A673 (cell line): ENCODE measurements around the gene RSAD1.

Experiments
- CTCF ChIP-seq: fragments of 300-800, 200-600 bp; sonication (generic); conservative IDR thresholded peaks from 2 replicates; pipeline ENCODE4 v1.5.1; 2017; ENCODE audit warnings: low read depth, mild to moderate bottlenecking, antibody characterized with exemption, low read length, moderate library complexity, mixed read lengths
- EZH2 ChIP-seq: fragments of 200-600 bp; sonication (generic); IDR thresholded peaks from 2 replicates; pipeline ENCODE4 v1.6.1; 2017; ENCODE audit warnings: borderline replicate concordance, low read depth, mild to moderate bottlenecking, mixed read lengths, antibody characterized with exemption, low read length; ENCODE audit not compliant: poor library complexity, severe bottlenecking

DNA sequence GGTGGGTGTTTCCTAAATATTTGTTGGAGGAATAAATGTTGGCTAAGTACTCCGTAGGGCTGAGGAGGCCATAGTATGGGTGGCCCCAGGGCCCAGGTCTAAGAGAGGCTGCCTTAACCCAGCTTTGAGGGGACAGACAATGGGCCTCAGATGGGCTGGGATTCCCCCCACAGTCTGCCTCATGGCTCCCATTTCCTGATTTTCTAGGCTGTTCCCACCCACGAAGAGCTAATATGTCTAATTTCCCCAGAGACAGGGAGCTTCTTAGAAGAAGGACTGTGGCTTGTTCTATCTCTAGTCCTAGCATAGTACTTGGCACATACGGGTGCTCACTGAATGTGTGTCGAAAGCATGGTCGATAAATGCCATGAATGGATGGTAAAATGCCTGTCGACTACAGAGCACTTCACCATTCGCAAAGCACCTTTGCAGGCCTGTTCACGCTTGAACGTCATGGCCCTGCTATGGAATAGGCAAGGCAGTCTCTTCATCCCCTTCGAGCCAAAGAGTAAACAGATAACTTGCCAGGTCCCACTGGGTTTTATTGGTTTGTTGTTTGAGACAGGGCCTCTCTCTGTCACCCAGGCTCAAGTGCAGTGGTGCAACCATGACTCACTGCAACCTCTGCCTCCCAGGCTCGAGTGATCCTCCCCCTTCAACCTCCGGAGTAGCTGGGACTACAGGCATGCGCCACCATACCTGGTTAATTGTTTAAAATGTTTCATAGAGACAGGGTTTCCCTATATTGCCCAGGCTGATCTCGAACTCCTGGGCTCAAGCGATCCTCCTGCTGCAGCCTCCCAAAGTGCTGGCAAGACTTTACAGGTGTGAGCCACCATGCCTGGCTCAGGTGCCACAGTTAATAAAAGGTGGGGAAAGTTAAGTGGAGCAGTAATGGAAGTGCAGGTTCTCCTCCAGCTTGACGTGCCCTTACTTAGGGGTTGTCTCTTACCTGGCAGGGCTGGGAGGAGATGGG lies 19.7 kb upstream of the RSAD1 start:
- TF ChIP-seq CTCF, result no peak
- TF ChIP-seq EZH2, result no peak
